Choroid plexus epithelial cell (primary cell): ENCODE results near the gene MEA1.
"Not testable (repeated sequence)": the region's sequence is repeated elsewhere in the genome, so short reads cannot be mapped to it uniquely, and the experiment has no call there.

Source experiments
- DNase-seq: peaks from one replicate; pipeline ENCODE4 v3.0.0-alpha.2; 2010; ENCODE audit warnings: low read depth
- H3K4me3 ChIP-seq: 2 replicates; pipeline ENCODE4 v1.5.1; 2011; ENCODE audit warnings: low read depth, mild to moderate bottlenecking, control low read depth, low read length, moderate library complexity
- CTCF ChIP-seq: conservative IDR thresholded peaks from 2 replicates; pipeline ENCODE4 v1.5.1; 2011; ENCODE audit warnings: low read depth, mild to moderate bottlenecking, control low read depth, inconsistent platforms, low read length, moderate library complexity

Gene MEA1

GRCh38 chr6:43011207-43011606, 2.5 kb downstream of the MEA1 start:
- no peak overlapping the region for H3K4me3 ChIP-seq
- no peak for DNase-seq
- TF ChIP-seq CTCF, result peak; percentile 21

GRCh38 chr6:43009124-43009523, 4.6 kb downstream of the MEA1 start:
- TF ChIP-seq CTCF, result peak; percentile 70
- no peak overlapping the region for H3K4me3 ChIP-seq
- peak; percentile 61 for DNase-seq

GRCh38 chr6:43007126-43007525, 6.6 kb downstream of the MEA1 start:
- no peak overlapping the region for H3K4me3 ChIP-seq
- DNase-seq, result no peak
- no peak for TF ChIP-seq CTCF

GRCh38 chr6:43006251-43006650, 7.5 kb downstream of the MEA1 start:
- no peak overlapping the region for H3K4me3 ChIP-seq
- DNase-seq, result no peak
- TF ChIP-seq CTCF, result no peak

- H3K4me3 ChIP-seq, result no peak overlapping the region
- no peak for TF ChIP-seq CTCF
- no peak for DNase-seq
Measured at GRCh38 chr6:43005844-43006243, 7.9 kb downstream of the MEA1 start.

- no peak overlapping the region for H3K4me3 ChIP-seq
- no peak for DNase-seq
- no peak for TF ChIP-seq CTCF
Measured at GRCh38 chr6:43001843-43002242, 11.9 kb downstream of the MEA1 start.

- H3K4me3 ChIP-seq, DNase-seq: not testable (repeated sequence)
Measured at GRCh38 chr6:42998205-42998604, 15.5 kb downstream of the MEA1 start.

GRCh38 chr6:42996513-42996912, 17.2 kb downstream of the MEA1 start:
- H3K4me3 ChIP-seq, result no peak overlapping the region
- no peak for DNase-seq
- no peak for TF ChIP-seq CTCF
